Measurements from ENCODE around the gene KRT77.

Gene KRT77

GRCh38 chr12:52662093-52662917, 41.0 kb downstream of the KRT77 start:
- no peak overlapping the region for H3K9ac ChIP-seq (ENCODE audit: low read length)
- no peaks in the 10 kb centered on the region for H3K4me1 ChIP-seq (ENCODE audit: insufficient read depth, low read length)
- peaks cover 0 to 4% of the 10 kb centered on the region in 2 donors for H3K27me3 ChIP-seq (ENCODE audit: control insufficient read depth in 1 of 2, insufficient read depth in 2 of 2, low read length in 2 of 2)
- H3K9me3 ChIP-seq (ENCODE audit: low read length): no peaks in the 10 kb centered on the region
- H3K27ac ChIP-seq (ENCODE audit: low read depth, low read length): no peak overlapping the region
- H3K36me3 ChIP-seq (ENCODE audit: insufficient read depth, low read length): no peaks in the 10 kb centered on the region
- H3K4me3 ChIP-seq (ENCODE audit: low read depth in 1 of 2, low read length in 2 of 2): no peak overlapping the region

GRCh38 chr12:52661668-52662067, 41.7 kb downstream of the KRT77 start:
- H3K27ac ChIP-seq (ENCODE audit: low read depth, low read length): no peak overlapping the region
- no peaks in the 10 kb centered on the region for H3K4me1 ChIP-seq (ENCODE audit: insufficient read depth, low read length)
- H3K36me3 ChIP-seq (ENCODE audit: insufficient read depth, low read length): no peaks in the 10 kb centered on the region
- no peak overlapping the region for H3K4me3 ChIP-seq (ENCODE audit: low read depth in 1 of 2, low read length in 2 of 2)
- H3K27me3 ChIP-seq (ENCODE audit: control insufficient read depth in 1 of 2, insufficient read depth in 2 of 2, low read length in 2 of 2): peaks cover 0 to 4% of the 10 kb centered on the region in 2 donors
- H3K9me3 ChIP-seq (ENCODE audit: low read length): no peaks in the 10 kb centered on the region
- H3K9ac ChIP-seq (ENCODE audit: low read length): no peak overlapping the region

- no peak overlapping the region for H3K27ac ChIP-seq (ENCODE audit: low read depth, low read length)
- H3K9me3 ChIP-seq (ENCODE audit: low read length): no peaks in the 10 kb centered on the region
- H3K4me3 ChIP-seq (ENCODE audit: low read depth in 1 of 2, low read length in 2 of 2): no peak overlapping the region
- H3K36me3 ChIP-seq (ENCODE audit: insufficient read depth, low read length): no peaks in the 10 kb centered on the region
- no peak overlapping the region for H3K9ac ChIP-seq (ENCODE audit: low read length)
- no peaks in the 10 kb centered on the region for H3K4me1 ChIP-seq (ENCODE audit: insufficient read depth, low read length)
- H3K27me3 ChIP-seq (ENCODE audit: control insufficient read depth in 1 of 2, insufficient read depth in 2 of 2, low read length in 2 of 2): peaks cover 0 to 4% of the 10 kb centered on the region in 2 donors
These were observed 42.3 kb downstream of the KRT77 start for GRCh38 chr12:52660934-52661499.

- Histone ChIP-seq H3K9me3 (ENCODE audit: low read length) (no peaks in the 10 kb centered on the region), H3K27ac (ENCODE audit: low read depth, low read length) (no peak overlapping the region), H3K9ac (ENCODE audit: low read length) (no peak overlapping the region), H3K36me3 (ENCODE audit: insufficient read depth, low read length) (no peaks in the 10 kb centered on the region), H3K27me3 (ENCODE audit: control insufficient read depth in 1 of 2, insufficient read depth in 2 of 2, low read length in 2 of 2) (peaks cover 0 to 4% of the 10 kb centered on the region in 2 donors), H3K4me1 (ENCODE audit: insufficient read depth, low read length) (no peaks in the 10 kb centered on the region), H3K4me3 (ENCODE audit: low read depth in 1 of 2, low read length in 2 of 2) (no peak overlapping the region)
These were observed 43.4 kb downstream of the KRT77 start for GRCh38 chr12:52659951-52660350.

- Histone ChIP-seq H3K27ac (ENCODE audit: low read depth, low read length) (no peak overlapping the region), H3K4me1 (ENCODE audit: insufficient read depth, low read length) (no peaks in the 10 kb centered on the region), H3K9me3 (ENCODE audit: low read length) (no peaks in the 10 kb centered on the region), H3K27me3 (ENCODE audit: control insufficient read depth in 1 of 2, insufficient read depth in 2 of 2, low read length in 2 of 2) (peaks cover 0 to 9% of the 10 kb centered on the region in 2 donors), H3K36me3 (ENCODE audit: insufficient read depth, low read length) (no peaks in the 10 kb centered on the region), H3K4me3 (ENCODE audit: low read depth in 1 of 2, low read length in 2 of 2) (no peak overlapping the region), H3K9ac (ENCODE audit: low read length) (no peak overlapping the region)
These were observed 43.9 kb downstream of the KRT77 start for GRCh38 chr12:52659395-52659794.

- Histone ChIP-seq H3K4me1 (ENCODE audit: insufficient read depth, low read length) (no peaks in the 10 kb centered on the region), H3K36me3 (ENCODE audit: insufficient read depth, low read length) (no peaks in the 10 kb centered on the region), H3K27me3 (ENCODE audit: control insufficient read depth in 1 of 2, insufficient read depth in 2 of 2, low read length in 2 of 2) (peaks cover 0 to 9% of the 10 kb centered on the region in 2 donors), H3K4me3 (ENCODE audit: low read depth in 1 of 2, low read length in 2 of 2) (no peak overlapping the region), H3K9me3 (ENCODE audit: low read length) (no peaks in the 10 kb centered on the region), H3K27ac (ENCODE audit: low read depth, low read length) (no peak overlapping the region), H3K9ac (ENCODE audit: low read length) (no peak overlapping the region)
These were observed 45.1 kb downstream of the KRT77 start for GRCh38 chr12:52658196-52658595.

GRCh38 chr12:52657250-52657902, 45.9 kb downstream of the KRT77 start:
- H3K9ac ChIP-seq (ENCODE audit: low read length): no peak overlapping the region
- no peak overlapping the region for H3K4me3 ChIP-seq (ENCODE audit: low read depth in 1 of 2, low read length in 2 of 2)
- H3K4me1 ChIP-seq (ENCODE audit: insufficient read depth, low read length): no peaks in the 10 kb centered on the region
- H3K27me3 ChIP-seq (ENCODE audit: control insufficient read depth in 1 of 2, insufficient read depth in 2 of 2, low read length in 2 of 2): peaks cover 0 to 9% of the 10 kb centered on the region in 2 donors
- no peak overlapping the region for H3K27ac ChIP-seq (ENCODE audit: low read depth, low read length)
- H3K36me3 ChIP-seq (ENCODE audit: insufficient read depth, low read length): no peaks in the 10 kb centered on the region
- no peaks in the 10 kb centered on the region for H3K9me3 ChIP-seq (ENCODE audit: low read length)

- no peaks in the 10 kb centered on the region for H3K36me3 ChIP-seq (ENCODE audit: insufficient read depth, low read length)
These were observed 46.7 kb downstream of the KRT77 start for GRCh38 chr12:52656616-52657015.

GRCh38 chr12:52655720-52656124, 47.6 kb downstream of the KRT77 start:
- H3K36me3 ChIP-seq (ENCODE audit: insufficient read depth, low read length): no peaks in the 10 kb centered on the region
- no peak overlapping the region for H3K4me3 ChIP-seq (ENCODE audit: low read depth in 1 of 2, low read length in 2 of 2)
- no peak overlapping the region for H3K27ac ChIP-seq (ENCODE audit: low read depth, low read length)
- no peak overlapping the region for H3K9ac ChIP-seq (ENCODE audit: low read length)
- H3K9me3 ChIP-seq (ENCODE audit: low read length): no peaks in the 10 kb centered on the region
- peaks cover 0 to 4% of the 10 kb centered on the region in 2 donors for H3K27me3 ChIP-seq (ENCODE audit: control insufficient read depth in 1 of 2, insufficient read depth in 2 of 2, low read length in 2 of 2)
- peaks cover 7% of the 10 kb centered on the region for H3K4me1 ChIP-seq (ENCODE audit: insufficient read depth, low read length)

More at GRCh38 chr12:52656616-52657015, 46.7 kb downstream of the KRT77 start:
- Histone ChIP-seq H3K27me3 (ENCODE audit: control insufficient read depth in 1 of 2, insufficient read depth in 2 of 2, low read length in 2 of 2) (peaks cover 0 to 6% of the 10 kb centered on the region in 2 donors), H3K27ac (ENCODE audit: low read depth, low read length) (no peak overlapping the region), H3K4me1 (ENCODE audit: insufficient read depth, low read length) (no peaks in the 10 kb centered on the region), H3K4me3 (ENCODE audit: low read depth in 1 of 2, low read length in 2 of 2) (no peak overlapping the region), H3K9me3 (ENCODE audit: low read length) (no peaks in the 10 kb centered on the region), H3K9ac (ENCODE audit: low read length) (no peak overlapping the region)

GRCh38 chr12:52655251-52655650, 48.1 kb downstream of the KRT77 start:
- Histone ChIP-seq H3K9ac (ENCODE audit: low read length) (no peak overlapping the region), H3K4me3 (ENCODE audit: low read depth in 1 of 2, low read length in 2 of 2) (no peak overlapping the region), H3K36me3 (ENCODE audit: insufficient read depth, low read length) (no peaks in the 10 kb centered on the region), H3K4me1 (ENCODE audit: insufficient read depth, low read length) (peaks cover 10% of the 10 kb centered on the region), H3K27me3 (ENCODE audit: control insufficient read depth in 1 of 2, insufficient read depth in 2 of 2, low read length in 2 of 2) (peaks cover 0 to 4% of the 10 kb centered on the region in 2 donors), H3K27ac (ENCODE audit: low read depth, low read length) (no peak overlapping the region), H3K9me3 (ENCODE audit: low read length) (no peaks in the 10 kb centered on the region)

GRCh38 chr12:52651726-52652261, 51.5 kb downstream of the KRT77 start, which contains the start of gene KRT2:
TSS of gene KRT2 (minus strand) at chr12:52652211. CDS start at chr12:52652142, 69 bp downstream.
- H3K4me1 ChIP-seq (ENCODE audit: insufficient read depth, low read length): peaks cover 11% of the 10 kb centered on the region
- no peaks in the 10 kb centered on the region for H3K36me3 ChIP-seq (ENCODE audit: insufficient read depth, low read length)
- H3K4me3 ChIP-seq (ENCODE audit: low read depth in 1 of 2, low read length in 2 of 2): peak within 1 kb of the TSS in 1 of 2 donors; percentile 16
- peak within 1 kb of the TSS; percentile 25 for H3K27ac ChIP-seq (ENCODE audit: low read depth, low read length)
- peaks cover 0 to 4% of the 10 kb centered on the region in 2 donors for H3K27me3 ChIP-seq (ENCODE audit: control insufficient read depth in 1 of 2, insufficient read depth in 2 of 2, low read length in 2 of 2)
- H3K9me3 ChIP-seq (ENCODE audit: low read length): no peaks in the 10 kb centered on the region
- no peak within 1 kb of the TSS for H3K9ac ChIP-seq (ENCODE audit: low read length)

Measured in muscle layer of colon (tissue), 2 donors.